Stomach (tissue), 4 donors: ENCODE results near the gene CLEC16A.

Experiments
- CTCF ChIP-seq, 7 experiments: fragments of 450-650 bp in 4 of 7; fragments of 200-600 bp in 3 of 7; sonication (generic) in 3 of 7; IDR thresholded peaks; one replicate each; pipeline ENCODE4 v1.5.1; 2016 to 2019; ENCODE audit warnings: antibody characterized with exemption in 7 of 7, control low read depth in 2 of 7, mild to moderate bottlenecking in 1 of 7
- POLR2A ChIP-seq, 4 donors: fragments of 450-650 bp; IDR thresholded peaks; one replicate each; pipeline ENCODE4 v1.6.1; 2016; ENCODE audit warnings: antibody characterized with exemption in 4 of 4, control low read depth in 2 of 4, mild to moderate bottlenecking in 1 of 4, moderate library complexity in 1 of 4

DNA sequence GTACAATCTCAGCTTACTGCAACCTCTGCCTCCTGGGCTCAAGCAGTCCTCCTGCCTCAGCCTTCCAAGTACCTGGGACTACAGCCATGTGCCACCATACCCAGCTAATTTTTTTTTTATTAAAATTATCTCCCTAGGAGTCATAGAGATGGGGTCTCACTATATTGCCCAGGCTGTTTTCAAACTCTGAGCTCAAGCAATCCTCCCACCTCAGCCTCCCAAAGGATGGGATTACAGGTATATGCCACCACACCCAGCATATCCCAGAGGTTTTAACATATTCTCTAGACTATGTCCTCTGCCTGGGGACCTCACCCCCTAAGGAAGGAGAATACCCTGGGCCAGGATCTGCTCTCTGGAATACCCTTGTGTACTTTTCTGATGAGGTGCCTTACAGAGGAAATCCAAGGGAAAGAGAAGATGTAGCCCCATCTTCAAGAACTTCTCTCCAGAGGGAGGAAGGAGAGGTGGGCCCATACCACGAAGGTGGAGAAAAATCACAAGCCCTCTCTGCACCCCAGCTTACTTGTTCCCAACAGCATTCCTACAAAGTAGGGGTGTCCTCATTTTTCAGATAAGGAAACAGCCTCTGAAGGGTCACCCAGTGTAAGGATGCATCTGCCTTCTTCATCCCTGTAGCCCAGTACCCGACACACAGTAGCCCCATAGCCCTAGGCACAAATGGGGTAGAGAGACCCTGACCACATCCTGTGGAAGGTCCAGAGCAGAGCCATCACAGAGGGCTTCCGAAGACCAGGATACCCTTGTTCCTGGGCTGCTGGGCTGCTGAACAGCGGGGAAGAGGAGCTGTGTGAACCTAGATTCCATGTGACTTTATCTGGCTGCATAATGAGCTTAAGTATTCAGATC is 160.0 kb downstream of the CLEC16A start:
- no peak for TF ChIP-seq POLR2A (IDR thresholded peaks at IDR 0.05)
- TF ChIP-seq CTCF (IDR thresholded peaks at IDR 0.05), result no peak
